Measurements from ENCODE around the gene SFXN5.
"Not testable (repeated sequence)": the region's sequence is repeated elsewhere in the genome, so short reads cannot be mapped to it uniquely, and the experiment has no call there.

Gene SFXN5, protein sequence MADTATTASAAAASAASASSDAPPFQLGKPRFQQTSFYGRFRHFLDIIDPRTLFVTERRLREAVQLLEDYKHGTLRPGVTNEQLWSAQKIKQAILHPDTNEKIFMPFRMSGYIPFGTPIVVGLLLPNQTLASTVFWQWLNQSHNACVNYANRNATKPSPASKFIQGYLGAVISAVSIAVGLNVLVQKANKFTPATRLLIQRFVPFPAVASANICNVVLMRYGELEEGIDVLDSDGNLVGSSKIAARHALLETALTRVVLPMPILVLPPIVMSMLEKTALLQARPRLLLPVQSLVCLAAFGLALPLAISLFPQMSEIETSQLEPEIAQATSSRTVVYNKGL

DNA sequence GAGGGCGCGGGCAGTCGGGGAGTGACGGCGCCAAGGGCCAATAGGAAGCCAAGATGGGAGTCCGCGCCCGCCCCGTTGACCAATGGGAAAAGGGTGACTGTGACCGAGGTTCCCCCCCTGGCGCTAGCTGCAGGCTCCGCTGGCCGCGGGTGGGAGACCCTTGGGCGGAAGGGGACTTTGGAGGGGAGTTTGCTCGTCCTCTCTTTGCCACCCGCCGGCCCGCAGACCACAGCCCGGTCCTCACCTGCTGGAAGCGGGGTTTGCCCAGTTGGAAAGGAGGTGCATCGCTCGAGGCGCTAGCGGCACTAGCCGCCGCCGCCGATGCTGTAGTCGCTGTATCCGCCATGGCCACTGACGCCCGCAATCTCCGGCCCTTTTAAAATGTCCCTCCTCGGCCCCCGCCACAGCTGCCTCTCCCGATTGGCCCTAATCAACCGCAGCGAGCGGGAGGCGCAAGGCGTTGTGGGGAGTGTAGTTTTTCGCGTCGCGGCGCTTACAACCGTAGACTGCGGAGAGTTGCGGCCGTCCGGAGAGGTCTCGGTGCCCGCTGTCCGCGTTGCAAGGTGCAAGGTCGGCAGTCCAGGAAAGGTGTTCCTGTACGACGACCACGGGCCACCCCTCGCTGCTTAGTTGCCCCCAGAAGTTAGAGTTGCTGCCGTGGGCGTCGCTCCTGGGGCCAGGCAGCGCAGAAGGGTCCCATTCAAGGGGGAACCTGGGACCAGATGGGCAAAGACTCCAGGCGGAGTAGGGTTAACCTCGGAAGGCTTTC lies at the start of gene SFXN5:
Gene SFXN5 (minus strand): TSS at position 353 of the 769 bp plus-strand sequence. CDS start 7 bp downstream, at position 346.
- Histone ChIP-seq H3K9me3 (ENCODE audit: control insufficient read depth in 1 of 2, low read length in 2 of 2) (no peaks in the 10 kb centered on the region), H3K9ac (ENCODE audit: low read depth in 1 of 2, low read length in 2 of 2) (peak within 1 kb of the TSS; percentile 70 to 89), H3K36me3 (ENCODE audit: control insufficient read depth in 1 of 2, insufficient read depth in 2 of 2, low read length in 2 of 2) (no peaks in the 10 kb centered on the region), H3K4me3 (ENCODE audit: low read depth in 1 of 2, low read length in 2 of 2) (peak within 1 kb of the TSS; percentile 85 to 90), H3K4me1 (ENCODE audit: control insufficient read depth in 1 of 2, insufficient read depth in 2 of 2, low read length in 2 of 2) (peaks cover 16 to 24% of the 10 kb centered on the region in 2 donors), H3K27me3 (ENCODE audit: control insufficient read depth in 1 of 2, insufficient read depth in 2 of 2, low read length in 2 of 2) (no peaks in the 10 kb centered on the region), H3K27ac (ENCODE audit: low read depth, low read length) (peak within 1 kb of the TSS; percentile 90)

DNA sequence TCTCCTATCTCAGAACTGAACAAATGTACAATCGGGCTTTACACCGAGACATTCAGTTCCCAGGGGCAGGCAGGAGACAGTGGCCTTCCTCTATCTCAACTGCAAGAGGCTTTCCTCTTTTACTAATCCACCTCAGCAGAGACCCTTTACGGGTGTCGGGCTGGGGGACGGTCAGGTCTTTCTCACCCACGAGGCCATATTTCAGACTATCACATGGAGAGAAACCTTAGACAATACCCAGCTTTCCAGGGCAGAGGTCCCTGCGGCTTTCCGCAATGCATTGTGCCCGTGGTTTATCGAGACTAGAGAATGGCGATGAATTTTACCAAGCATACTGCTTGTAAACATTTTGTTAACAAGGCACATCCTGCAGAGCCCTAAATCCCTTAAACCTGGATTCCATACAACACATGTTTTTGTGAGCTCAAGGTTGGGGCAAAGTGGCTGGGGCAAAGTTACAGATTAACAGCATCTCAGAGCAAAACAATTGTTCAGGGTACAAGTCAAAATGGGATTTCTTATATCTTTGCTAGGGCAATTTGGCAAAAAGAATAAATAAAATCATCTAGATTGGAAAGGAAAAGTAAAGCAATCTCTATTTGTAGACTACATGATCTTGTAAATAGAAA lies 48.2 kb upstream of the SFXN5 start:
- not testable (repeated sequence) for H3K4me3 ChIP-seq (ENCODE audit: low read depth in 1 of 2, low read length in 2 of 2); H3K4me1 ChIP-seq (ENCODE audit: control insufficient read depth in 1 of 2, insufficient read depth in 2 of 2, low read length in 2 of 2); H3K9ac ChIP-seq (ENCODE audit: low read depth in 1 of 2, low read length in 2 of 2); H3K9me3 ChIP-seq (ENCODE audit: control insufficient read depth in 1 of 2, low read length in 2 of 2); H3K27ac ChIP-seq (ENCODE audit: low read depth, low read length); H3K27me3 ChIP-seq (ENCODE audit: control insufficient read depth in 1 of 2, insufficient read depth in 2 of 2, low read length in 2 of 2); H3K36me3 ChIP-seq (ENCODE audit: control insufficient read depth in 1 of 2, insufficient read depth in 2 of 2, low read length in 2 of 2)

DNA sequence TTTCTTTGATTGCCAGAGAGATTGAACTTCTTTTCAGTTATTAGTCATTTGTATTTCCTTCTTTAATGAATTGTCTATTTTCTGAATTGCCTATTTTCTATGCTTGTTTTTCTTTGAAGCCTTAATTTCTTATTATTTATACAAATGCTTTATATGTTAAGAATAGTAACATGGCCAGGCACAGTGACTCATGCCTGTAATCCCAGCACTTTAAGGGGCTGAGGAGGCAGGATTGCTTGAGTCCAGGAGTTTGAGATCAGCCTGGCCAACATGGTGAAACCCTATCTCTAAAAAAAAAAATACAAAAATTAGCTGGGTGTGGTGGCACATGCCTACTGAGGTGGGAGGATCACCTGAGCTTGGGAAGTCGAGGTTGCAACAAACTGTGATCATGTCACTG lies 45.9 kb upstream of the SFXN5 start:
- H3K27ac ChIP-seq (ENCODE audit: low read depth, low read length), result no peak overlapping the region
- no peaks in the 10 kb centered on the region for H3K9me3 ChIP-seq (ENCODE audit: control insufficient read depth in 1 of 2, low read length in 2 of 2)
- no peaks in the 10 kb centered on the region for H3K27me3 ChIP-seq (ENCODE audit: control insufficient read depth in 1 of 2, insufficient read depth in 2 of 2, low read length in 2 of 2)
- H3K4me3 ChIP-seq (ENCODE audit: low read depth in 1 of 2, low read length in 2 of 2), result no peak overlapping the region
- H3K36me3 ChIP-seq (ENCODE audit: control insufficient read depth in 1 of 2, insufficient read depth in 2 of 2, low read length in 2 of 2), result no peaks in the 10 kb centered on the region
- H3K4me1 ChIP-seq (ENCODE audit: control insufficient read depth in 1 of 2, insufficient read depth in 2 of 2, low read length in 2 of 2), result no peaks in the 10 kb centered on the region
- H3K9ac ChIP-seq (ENCODE audit: low read depth in 1 of 2, low read length in 2 of 2), result no peak overlapping the region

DNA sequence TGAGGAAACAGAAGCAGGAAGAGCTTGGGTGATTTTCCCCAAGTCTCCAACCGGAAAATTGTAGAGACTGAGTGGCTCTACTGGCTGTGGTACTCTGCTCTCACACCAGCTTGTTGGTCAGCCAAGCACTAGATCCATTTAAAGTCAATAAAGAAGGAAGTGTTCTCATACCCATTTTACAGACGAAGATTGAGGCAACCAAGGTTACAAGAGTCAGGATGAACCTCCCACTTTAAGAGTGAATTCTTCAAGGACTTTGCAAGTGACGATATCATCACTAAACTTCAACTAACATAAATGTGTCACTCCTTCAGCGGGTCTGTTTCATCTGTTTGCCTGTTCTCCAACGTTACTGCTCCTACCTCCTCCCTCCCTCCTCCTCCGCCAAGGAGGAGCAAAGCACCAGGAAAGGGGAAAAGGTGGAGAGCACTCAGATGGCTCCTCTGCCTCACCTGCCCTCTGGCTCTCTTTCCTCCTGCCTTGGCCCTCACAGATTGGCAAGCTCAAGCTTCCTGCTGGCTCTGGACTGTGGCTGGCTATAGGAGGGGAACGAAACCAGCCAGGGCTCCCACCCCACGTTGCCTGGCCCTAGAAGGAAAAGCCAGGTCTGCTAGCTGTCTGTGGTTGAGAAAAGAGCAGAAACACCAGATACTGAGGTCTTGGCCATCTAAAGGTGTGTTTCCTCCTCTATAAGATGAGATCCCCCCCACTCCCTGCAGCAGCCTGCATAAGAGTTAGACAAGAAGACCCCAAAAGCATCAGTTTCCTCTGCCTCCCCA lies 44.9 kb upstream of the SFXN5 start:
- H3K27me3 ChIP-seq (ENCODE audit: control insufficient read depth in 1 of 2, insufficient read depth in 2 of 2, low read length in 2 of 2), result no peaks in the 10 kb centered on the region
- H3K36me3 ChIP-seq (ENCODE audit: control insufficient read depth in 1 of 2, insufficient read depth in 2 of 2, low read length in 2 of 2), result no peaks in the 10 kb centered on the region
- peaks cover 8% of the 10 kb centered on the region in 2 donors for H3K4me1 ChIP-seq (ENCODE audit: control insufficient read depth in 1 of 2, insufficient read depth in 2 of 2, low read length in 2 of 2)
- no peak overlapping the region for H3K9ac ChIP-seq (ENCODE audit: low read depth in 1 of 2, low read length in 2 of 2)
- no peaks in the 10 kb centered on the region for H3K9me3 ChIP-seq (ENCODE audit: control insufficient read depth in 1 of 2, low read length in 2 of 2)
- H3K4me3 ChIP-seq (ENCODE audit: low read depth in 1 of 2, low read length in 2 of 2), result no peak overlapping the region
- H3K27ac ChIP-seq (ENCODE audit: low read depth, low read length), result no peak overlapping the region

DNA sequence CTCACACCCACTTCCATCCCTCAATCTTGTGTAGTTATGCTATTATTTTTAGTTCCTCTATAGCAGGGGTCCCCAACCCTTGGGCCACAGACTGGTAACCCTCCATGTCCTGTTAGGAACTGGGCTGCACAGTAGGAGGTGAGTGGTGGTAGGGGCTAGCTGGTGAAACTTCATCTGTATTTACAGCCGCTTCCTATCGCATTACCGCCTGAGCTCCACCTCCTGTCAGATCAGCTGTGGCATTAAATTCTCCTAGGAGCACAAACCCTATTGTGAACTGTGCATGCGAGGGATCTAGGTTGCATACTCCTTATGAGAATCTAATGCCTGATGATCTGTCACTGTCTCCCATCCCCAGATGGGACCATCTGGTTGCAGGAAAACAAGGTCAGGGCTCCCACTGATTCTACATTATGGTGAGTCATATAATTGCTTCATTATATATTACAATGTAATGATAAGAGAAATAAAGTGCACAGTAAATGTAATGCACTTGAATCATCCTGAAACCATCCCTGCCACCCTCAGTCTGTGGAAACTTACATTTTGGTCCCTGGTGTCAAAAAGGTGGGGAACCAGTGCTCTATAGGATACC lies 42.9 kb upstream of the SFXN5 start:
- H3K36me3 ChIP-seq (ENCODE audit: control insufficient read depth in 1 of 2, insufficient read depth in 2 of 2, low read length in 2 of 2), result no peaks in the 10 kb centered on the region
- no peaks in the 10 kb centered on the region for H3K9me3 ChIP-seq (ENCODE audit: control insufficient read depth in 1 of 2, low read length in 2 of 2)
- H3K4me3 ChIP-seq (ENCODE audit: low read depth in 1 of 2, low read length in 2 of 2), result no peak overlapping the region
- H3K27ac ChIP-seq (ENCODE audit: low read depth, low read length), result no peak overlapping the region
- H3K9ac ChIP-seq (ENCODE audit: low read depth in 1 of 2, low read length in 2 of 2), result no peak overlapping the region
- no peaks in the 10 kb centered on the region for H3K27me3 ChIP-seq (ENCODE audit: control insufficient read depth in 1 of 2, insufficient read depth in 2 of 2, low read length in 2 of 2)
- H3K4me1 ChIP-seq (ENCODE audit: control insufficient read depth in 1 of 2, insufficient read depth in 2 of 2, low read length in 2 of 2), result peaks cover 14 to 17% of the 10 kb centered on the region in 2 donors

DNA sequence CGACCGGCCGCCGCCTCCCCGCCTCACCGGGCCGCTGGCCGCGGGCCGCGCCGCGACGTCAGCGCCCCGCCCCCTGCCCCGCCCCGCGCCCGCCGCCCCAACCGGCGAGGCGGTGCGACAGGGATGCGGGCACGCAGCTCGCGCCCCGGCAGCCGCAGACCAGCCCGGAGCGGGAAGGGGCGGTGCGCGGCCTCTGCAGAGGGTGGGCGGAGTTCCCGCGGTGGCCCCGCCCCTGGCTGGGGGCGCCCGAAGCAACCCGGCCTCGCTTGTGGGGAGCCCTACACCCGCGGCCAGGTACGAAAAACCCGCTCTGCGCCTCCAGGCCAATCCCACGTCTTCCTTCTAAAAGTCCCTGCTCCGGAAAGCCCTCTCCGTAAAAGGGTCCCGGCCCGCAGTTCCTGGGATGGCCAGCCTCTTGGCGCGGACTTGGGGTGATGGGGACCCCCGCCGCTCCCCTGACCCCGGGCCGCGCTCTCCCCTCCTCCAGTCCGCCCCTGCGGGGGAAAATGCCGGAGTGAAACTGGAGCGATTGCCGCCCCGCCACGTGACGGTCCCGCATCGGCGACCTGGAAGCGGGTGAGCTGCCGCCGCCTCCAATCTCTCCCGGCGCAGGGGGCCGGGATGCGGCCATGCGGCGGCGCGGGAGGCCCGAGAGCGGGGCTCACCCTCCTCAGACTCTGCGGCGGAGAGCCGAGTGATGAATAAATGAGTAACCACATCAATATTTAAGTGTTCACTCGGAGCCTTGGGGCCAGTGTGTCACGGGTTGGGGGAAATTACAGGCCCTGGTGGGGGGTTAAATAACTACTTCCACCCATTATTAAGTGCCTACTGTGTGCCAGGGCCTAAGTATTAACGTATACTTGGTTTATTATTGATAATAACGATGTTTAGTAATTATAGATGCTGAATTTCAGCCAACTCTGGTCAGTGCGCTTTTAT lies 41.7 kb upstream of the SFXN5 start, which contains the start of gene RAB11FIP5:
Gene RAB11FIP5 (minus strand): TSS at position 36 of the 942 bp plus-strand sequence. CDS start 171 bp downstream, outside the sequence.
- H3K27ac ChIP-seq (ENCODE audit: low read depth, low read length), result peak within 1 kb of the TSS; percentile 55
- H3K36me3 ChIP-seq (ENCODE audit: control insufficient read depth in 1 of 2, insufficient read depth in 2 of 2, low read length in 2 of 2), result no peaks in the 10 kb centered on the region
- peak within 1 kb of the TSS; percentile 79 to 80 for H3K4me3 ChIP-seq (ENCODE audit: low read depth in 1 of 2, low read length in 2 of 2)

DNA sequence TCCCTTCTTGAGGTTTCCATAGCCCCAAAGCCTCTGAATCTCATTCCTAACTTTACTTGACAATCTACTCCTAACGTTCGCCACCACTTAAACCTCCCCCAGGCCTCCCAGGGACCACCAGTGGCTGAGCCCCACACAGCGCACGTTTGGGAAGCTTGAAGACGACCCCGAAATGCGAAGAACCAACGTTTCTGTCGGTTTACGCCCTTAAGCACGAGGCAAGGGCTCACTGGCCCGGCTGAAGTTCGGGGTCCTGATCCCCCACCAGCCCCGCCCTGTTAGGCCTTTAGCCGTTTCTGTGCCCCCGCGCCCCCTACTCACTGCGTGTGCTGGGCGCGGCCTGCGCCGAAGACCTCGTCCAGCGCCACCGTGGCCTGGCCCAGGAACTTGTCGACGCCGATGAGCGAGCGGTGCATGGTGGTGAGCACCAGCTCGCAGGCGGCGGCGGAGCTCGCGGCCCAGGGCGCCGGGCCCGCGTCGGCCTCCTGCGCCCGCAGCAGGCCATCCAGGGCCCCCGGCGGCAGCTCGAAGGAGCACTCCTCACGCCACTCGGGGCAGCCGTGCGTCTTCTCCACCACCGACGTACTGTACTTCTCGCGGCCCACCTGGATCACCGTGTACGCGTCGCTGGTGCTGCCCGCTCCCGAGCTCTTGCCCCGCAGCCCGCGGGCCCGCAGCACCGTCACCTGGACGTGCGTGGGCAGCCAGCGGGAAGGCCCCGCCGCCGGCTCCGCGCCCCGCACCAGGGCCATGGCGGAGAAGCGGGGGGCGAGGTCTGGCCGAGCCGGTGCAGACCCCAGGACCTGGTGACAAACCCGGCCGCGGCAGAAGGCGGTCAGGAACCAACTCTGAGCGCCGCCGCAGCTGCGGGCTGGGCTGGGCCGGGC lies 40.8 kb upstream of the SFXN5 start:
- H3K9me3 ChIP-seq (ENCODE audit: control insufficient read depth in 1 of 2, low read length in 2 of 2), result no peaks in the 10 kb centered on the region
- no peaks in the 10 kb centered on the region for H3K27me3 ChIP-seq (ENCODE audit: control insufficient read depth in 1 of 2, insufficient read depth in 2 of 2, low read length in 2 of 2)
- H3K4me1 ChIP-seq (ENCODE audit: control insufficient read depth in 1 of 2, insufficient read depth in 2 of 2, low read length in 2 of 2), result peaks cover 17 to 19% of the 10 kb centered on the region in 2 donors
- H3K4me3 ChIP-seq (ENCODE audit: low read depth in 1 of 2, low read length in 2 of 2), result peak overlapping the region; percentile 79 to 80
- H3K9ac ChIP-seq (ENCODE audit: low read depth in 1 of 2, low read length in 2 of 2), result peak overlapping the region; percentile 61 to 66
- no peaks in the 10 kb centered on the region for H3K36me3 ChIP-seq (ENCODE audit: control insufficient read depth in 1 of 2, insufficient read depth in 2 of 2, low read length in 2 of 2)
- peak overlapping the region; percentile 55 for H3K27ac ChIP-seq (ENCODE audit: low read depth, low read length)

More for the DNA sequence above, 41.7 kb upstream of the SFXN5 start, which contains the start of gene RAB11FIP5:
- Histone ChIP-seq H3K4me1 (ENCODE audit: control insufficient read depth in 1 of 2, insufficient read depth in 2 of 2, low read length in 2 of 2) (peaks cover 14 to 17% of the 10 kb centered on the region in 2 donors), H3K9me3 (ENCODE audit: control insufficient read depth in 1 of 2, low read length in 2 of 2) (no peaks in the 10 kb centered on the region), H3K27me3 (ENCODE audit: control insufficient read depth in 1 of 2, insufficient read depth in 2 of 2, low read length in 2 of 2) (no peaks in the 10 kb centered on the region), H3K9ac (ENCODE audit: low read depth in 1 of 2, low read length in 2 of 2) (peak within 1 kb of the TSS; percentile 61 to 66)
